Activated CD4-positive, alpha-beta T cell treated with anti-CD3 and anti-CD28 coated beads, Interleukin-2, amount 50 U/mL, for 1 hour (primary cell): Measurements from ENCODE around the gene KDM4D.
"Not testable (repeated sequence)": the region's sequence is repeated elsewhere in the genome, so short reads cannot be mapped to it uniquely, and the experiment has no call there.

Experiments
- DNase-seq: peaks from one replicate; pipeline ENCODE4 v3.0.0-alpha.2; 2020

Gene KDM4D

DNA sequence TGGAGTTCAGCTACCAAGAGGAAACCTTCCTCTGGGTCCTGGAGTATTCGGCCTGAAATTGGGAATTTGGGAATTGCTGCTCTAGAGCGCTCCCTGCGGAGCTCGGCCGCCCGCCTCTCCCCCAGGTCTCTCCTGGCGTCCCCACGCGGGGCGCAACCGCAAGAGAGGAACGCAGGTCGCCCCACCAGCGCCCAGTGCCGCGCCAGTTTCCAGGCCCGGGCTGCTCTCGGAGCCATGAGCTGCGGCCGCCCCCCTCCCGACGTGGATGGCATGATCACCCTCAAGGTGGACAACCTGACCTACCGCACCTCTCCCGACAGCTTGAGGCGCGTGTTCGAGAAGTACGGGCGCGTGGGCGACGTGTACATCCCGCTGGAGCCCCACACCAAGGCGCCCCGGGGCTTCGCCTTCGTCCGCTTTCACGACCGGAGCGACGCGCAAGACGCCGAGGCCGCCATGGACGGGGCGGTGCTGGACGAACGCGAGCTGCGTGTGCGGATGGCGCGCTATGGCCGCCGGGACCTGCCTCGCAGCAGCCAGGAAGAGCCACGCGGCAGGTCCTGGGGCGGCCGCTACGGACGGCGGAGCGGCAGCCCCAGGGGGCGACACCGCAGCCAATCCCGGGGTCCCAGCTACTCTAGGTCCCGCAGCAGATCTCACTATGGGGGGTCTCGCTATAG, 64.0 kb downstream of the KDM4D start:
- DNase-seq, result not testable (repeated sequence)

DNA sequence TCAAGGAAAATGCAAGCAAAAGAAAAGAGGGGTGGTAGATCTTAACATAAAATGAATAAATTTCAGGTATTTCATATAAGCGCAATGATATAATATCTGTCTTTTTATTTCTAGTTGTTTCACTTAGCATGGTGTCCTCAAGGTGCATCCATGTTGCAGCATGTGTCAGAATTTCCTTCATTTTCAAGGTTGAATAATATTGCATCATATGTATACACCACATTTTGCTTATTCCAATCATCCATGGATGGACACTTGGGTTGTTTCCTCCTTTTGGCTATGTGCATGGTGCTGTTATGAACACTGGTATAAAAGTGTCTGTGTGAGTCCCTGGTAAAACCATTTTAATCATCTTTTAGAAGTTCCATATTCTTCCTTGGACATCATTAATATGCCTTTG, 68.7 kb downstream of the KDM4D start:
- no peak for DNase-seq

DNA sequence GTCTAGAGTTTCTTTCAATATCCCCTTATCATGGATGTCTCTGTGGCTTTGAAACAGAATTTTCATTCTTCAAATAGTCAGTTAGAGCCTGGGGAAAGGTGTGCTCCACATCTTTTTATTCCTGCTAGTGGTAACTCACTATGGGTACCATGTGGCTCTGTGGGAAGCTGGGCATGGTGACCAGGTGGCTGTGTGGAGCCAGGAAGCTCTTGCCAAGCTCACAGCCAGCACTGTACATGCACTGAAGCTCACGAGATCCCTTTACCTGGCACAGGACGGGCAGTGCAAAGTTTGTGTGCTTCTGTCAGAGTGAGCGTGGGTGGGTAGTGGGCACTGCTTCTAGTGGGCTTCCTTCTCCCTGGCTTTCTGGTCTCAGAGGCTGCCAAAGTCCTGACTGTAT, 69.4 kb downstream of the KDM4D start:
- DNase-seq, result no peak

DNA sequence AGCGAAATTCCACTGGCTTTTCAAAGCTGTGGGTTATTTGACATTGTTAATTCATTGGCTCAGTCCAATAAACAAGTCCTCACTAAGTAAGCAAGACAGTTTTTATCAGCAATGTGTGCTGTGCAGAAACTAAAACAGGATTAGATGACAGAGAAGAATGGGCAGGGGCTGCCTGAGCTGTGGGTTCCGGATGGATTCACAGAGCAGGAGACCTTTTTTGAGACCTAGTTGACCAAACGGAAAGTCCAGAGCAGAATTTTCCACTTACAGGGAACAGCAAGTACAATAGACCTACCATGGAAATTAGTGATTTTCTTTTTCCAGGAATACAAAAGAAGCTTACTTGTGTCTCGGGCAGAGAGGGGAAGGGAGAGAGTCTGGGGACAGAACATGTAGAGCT, 70.5 kb downstream of the KDM4D start:
- DNase-seq, result no peak

DNA sequence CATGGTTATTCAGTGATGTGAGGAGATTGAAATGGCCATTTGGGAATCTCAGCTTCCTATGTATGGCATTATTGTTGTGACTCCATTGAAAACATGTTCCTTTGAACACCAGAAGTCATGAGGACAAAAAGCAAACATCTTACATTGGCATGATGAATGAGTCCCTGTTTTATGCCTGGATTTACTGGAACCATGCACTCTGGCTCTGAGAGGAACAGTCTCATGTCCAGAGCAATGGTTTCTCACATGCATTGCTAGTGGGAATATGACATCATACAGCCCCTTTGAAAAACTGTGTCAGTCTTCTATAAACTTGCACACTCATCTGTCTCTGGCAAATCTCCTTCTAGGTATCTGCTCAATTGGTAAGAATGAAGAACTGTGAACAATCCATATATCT, 72.3 kb downstream of the KDM4D start:
- DNase-seq, result no peak
